Skeletal muscle cell (primary cell): ENCODE data around the gene ANKRD66.

Experiments
- DNase-seq: peaks from one replicate; pipeline ENCODE4 v3.0.0-alpha.2; 2010; ENCODE audit warnings: low read depth
- H3K4me3 ChIP-seq: 2 replicates; pipeline ENCODE4 v1.5.1; 2011; ENCODE audit warnings: low read depth, mild to moderate bottlenecking, control low read depth, low read length, moderate library complexity

Gene ANKRD66

DNA sequence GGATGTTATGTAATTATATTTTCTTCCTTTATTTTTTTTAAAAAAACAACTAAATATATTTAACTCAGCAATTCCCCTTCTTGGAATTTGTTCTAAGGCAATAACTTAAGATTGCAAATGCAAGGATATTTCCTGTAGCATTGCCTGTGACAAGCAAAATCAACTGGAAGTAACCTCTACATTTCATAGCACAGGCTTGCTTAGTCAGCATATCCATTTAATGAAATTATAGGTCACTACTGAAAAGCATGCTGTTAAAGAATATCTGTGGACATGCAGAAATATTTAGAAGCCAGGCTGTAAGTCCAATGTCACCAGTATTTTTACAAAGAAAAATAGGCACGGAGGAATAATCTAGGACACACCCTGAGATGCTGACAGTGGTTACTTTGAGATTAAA, 37.8 kb downstream of the ANKRD66 start:
- no peak for DNase-seq

GRCh38 chr6:46787871-46788540, 41.3 kb downstream of the ANKRD66 start:
- no peak for DNase-seq
- H3K4me3 ChIP-seq, result no peak overlapping the region

More for the DNA sequence above, 37.8 kb downstream of the ANKRD66 start:
- no peak overlapping the region for H3K4me3 ChIP-seq

GRCh38 chr6:46788791-46789190, 42.1 kb downstream of the ANKRD66 start:
- no peak overlapping the region for H3K4me3 ChIP-seq
- no peak for DNase-seq

DNA sequence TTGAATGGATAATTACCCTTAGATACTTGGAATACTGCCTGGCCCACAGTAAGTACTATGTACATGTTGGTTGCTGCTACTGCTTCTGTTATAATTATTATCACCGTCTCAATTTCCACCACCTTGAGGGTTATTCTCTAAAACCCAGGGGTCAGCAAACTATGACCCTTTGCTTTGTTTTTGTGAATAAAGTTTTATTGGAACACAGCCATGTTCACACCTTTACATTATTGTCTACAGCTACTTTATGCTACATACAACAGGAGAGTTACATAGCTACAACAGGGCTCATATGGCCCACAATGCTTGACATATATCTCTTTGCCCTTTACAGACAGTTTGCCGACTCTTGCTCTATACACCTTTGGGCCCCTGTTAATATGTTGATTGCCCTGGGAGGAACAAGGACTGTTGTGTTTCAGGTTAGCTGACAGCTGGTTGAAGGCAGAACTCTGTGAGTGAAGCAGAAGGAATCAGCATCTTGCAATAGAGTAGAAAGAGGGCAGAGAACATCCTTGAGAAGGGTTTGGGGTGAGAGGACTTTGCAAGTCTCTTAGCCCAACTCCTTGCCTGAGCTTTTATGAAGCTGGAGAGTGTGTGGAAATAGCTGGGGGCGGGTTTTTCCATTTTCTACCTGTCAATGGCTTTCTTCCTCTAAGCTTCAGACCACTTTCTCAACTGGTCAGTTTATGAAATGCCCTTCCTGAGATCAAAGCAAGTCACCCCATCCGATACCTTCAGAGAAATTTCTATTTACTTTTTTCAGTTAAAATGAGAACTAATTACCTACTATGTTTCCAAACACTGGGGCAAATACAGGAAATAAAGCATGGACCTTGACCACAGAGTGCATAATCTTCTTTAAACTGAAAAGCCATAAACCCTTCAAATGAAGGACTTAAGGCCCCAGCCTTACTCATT, 43.0 kb downstream of the ANKRD66 start:
- no peak overlapping the region for H3K4me3 ChIP-seq
- DNase-seq, result no peak

DNA sequence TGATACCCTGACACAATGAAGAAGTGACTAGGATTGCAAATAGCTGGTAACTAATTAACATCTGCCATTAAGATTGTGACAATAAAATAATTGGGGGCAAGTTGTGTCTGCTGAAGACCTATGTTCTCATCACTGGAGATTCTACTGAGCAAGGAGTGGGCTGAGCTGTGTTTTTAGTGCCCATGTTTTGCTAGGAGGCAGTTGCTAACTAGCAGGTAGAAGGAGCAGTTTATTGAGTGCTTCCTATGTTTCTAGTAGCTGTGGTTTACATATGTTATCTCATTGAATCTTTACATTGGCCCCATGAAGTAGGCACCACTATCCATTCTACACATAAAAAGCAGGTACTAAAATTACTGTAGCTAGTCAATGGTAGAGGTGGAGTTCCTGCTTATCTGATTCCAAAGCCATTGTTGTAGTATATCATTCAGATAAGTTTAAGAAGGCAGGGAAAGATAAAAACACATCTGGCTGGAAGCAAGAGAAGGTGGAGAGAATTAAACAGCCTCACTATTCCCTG, 43.7 kb downstream of the ANKRD66 start:
- H3K4me3 ChIP-seq, result no peak overlapping the region
- no peak for DNase-seq

DNA sequence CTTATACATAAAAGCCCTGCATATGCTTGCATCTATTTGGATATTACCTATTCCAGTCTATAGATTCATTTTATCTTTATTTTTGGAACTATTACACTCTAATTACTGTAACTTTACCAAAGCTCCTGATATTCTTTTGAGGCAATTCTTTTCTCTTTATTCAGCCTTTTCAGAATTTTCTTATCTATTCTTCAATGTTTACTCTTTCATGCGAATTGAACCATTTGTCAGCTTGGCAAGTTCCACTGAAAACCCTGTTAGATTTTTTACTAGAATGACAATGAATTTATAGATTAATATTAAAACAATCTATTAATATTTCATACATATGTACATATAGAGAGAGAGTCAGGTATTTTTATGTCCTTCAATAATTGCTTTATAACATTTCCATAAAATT, 45.9 kb downstream of the ANKRD66 start:
- H3K4me3 ChIP-seq, result no peak overlapping the region
- no peak for DNase-seq

DNA sequence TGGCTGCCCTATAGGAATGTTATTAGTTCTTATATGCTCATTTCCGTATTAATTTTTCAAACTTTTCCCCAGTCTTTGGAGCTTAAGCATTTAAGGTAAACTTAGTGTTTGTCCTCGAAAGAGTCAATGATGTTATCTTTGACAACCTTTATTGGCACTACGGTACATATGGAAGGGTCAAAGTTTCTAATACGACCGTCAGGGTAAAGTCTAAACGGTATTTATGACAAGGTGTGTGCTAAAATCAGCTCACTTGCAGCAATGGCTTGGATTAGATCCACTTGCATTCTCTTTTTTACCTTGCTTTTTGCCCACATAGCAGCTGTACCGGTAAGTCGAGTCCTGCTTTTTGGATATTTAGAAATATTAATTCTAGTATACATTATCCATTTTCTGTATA, 46.4 kb downstream of the ANKRD66 start, which contains the start of gene MEP1A:
Gene MEP1A (plus strand): TSS at position 252 of the 400 bp plus-strand sequence. CDS start 10 bp downstream, at position 262.
- DNase-seq, result no peak
- no peak within 1 kb of the TSS for H3K4me3 ChIP-seq

- DNase-seq, result no peak
- H3K4me3 ChIP-seq, result no peak overlapping the region
These were observed 47.3 kb downstream of the ANKRD66 start for GRCh38 chr6:46794068-46794467.

DNA sequence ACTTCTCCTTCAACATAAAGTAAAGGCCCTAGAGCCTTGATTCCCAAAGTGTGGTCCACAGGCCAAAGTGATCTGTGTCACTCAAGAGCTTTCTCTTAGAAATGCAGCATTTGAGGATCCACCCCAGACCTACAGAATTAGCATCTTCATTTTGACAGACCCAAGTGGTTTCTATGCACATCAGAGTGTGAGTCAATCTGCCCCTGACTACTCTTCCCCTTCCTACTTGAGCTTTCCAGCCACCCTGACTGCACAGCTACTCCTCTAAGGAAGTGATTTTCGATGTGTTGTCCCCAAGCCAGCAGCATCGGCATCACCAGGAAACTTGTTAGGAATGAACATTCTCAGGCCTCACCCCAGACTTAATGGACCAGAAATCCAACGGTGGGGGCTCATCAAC, 49.1 kb downstream of the ANKRD66 start:
- no peak overlapping the region for H3K4me3 ChIP-seq
- no peak for DNase-seq

DNA sequence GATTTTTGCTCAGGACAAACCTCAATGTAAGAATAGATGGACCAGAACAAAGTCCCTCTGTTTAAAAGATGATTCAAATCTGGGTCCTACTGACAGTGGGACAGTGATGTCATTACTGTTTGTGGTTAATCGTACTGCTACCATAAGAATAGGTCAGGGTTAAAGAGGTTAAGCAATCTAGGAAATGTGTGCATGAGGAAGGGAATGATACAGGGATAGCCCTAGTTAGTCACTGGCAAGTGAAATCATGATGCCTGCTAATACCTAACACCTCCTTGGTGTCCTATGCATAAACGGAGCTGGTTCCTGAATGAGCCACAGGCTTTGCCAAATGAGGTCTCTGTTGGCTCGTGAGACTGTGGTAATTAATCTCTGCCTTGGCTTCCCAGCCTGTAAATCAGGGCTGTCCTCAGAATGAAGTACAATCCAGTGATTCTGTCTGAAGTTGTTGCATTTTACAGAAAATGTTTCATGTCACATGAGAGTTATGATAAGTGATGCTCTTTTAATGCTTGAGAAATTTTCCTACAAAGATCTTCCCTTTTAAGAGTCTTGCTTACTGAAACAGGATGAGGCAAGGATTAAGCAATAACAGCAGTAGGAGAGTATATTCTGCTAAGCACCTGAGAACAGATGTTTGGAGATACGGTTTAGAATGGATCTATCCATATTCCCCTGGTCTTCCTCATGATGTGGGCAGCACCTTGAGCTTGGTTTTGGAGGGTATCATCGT, 50.3 kb downstream of the ANKRD66 start:
- no peak overlapping the region for H3K4me3 ChIP-seq
- DNase-seq, result no peak

- no peak for DNase-seq
These were observed 52.9 kb downstream of the ANKRD66 start for GRCh38 chr6:46799657-46800056.

DNA sequence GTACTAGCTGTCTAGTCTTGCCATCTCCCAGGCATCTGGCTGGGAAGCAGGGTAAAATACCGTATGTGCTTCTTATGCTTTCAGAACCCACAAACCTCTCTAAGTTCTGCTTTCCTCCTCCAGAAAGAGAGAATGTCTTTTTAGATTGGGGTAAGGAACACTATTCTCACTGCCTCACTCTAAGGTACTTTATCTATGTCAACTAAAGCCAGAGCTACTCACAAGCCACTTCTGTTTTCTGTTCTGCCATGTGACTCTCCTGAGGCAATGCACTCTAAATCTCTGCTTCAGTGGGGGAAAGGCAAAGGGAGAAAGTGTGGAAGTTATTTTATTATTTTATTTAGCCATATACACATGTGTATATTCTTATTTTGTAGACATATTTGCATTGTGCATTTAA, 62.1 kb downstream of the ANKRD66 start:
- H3K4me3 ChIP-seq, result no peak overlapping the region
- DNase-seq, result no peak

More at GRCh38 chr6:46799657-46800056, 52.9 kb downstream of the ANKRD66 start:
- H3K4me3 ChIP-seq, result no peak overlapping the region
